ENCODE measurements around the gene ZMAT1. TPM values are rescaled to one million over a fixed set of nuclear protein-coding genes. Genes with fewer than 3 reads are reported as not detected.

Gene ZMAT1
- polyA plus RNA-seq, 3 donors: 0.56 to 10.5 (median 0.65) TPM

GRCh38 chrX:101958139-101958538 is 26.3 kb upstream of the ZMAT1 start:
- Mint-ChIP-seq H3K36me3 (no peaks in the 10 kb centered on the region), H3K4me1 (no peaks in the 10 kb centered on the region), H3K9me3 (peaks cover 1 to 7% (median 5%) of the 10 kb centered on the region in 7 donors), H3K27ac (no peak overlapping the region), H3K27me3 (ENCODE audit: low read depth in 3 of 3) (peaks cover 0 to 2% (median 0%) of the 10 kb centered on the region in 3 donors), H3K4me3 (no peak overlapping the region)
- WGBS (ENCODE audit: insufficient coverage): no CpG with 5 or more reads among the region's 1 CpG
- intact Hi-C loops (cut with micrococcal nuclease): no loop called here
- no peak overlapping the region for H3K4me3 ChIP-seq (replicated peaks in 1 of 3; ENCODE audit: low read depth in 2 of 3, low read length in 3 of 3)
- no peaks in the 10 kb centered on the region for H3K9me3 ChIP-seq (replicated peaks in 1 of 2; ENCODE audit: control insufficient read depth in 1 of 2, insufficient read depth in 1 of 2, low read length in 2 of 2)
- H3K36me3 ChIP-seq (replicated peaks in 1 of 2; ENCODE audit: control insufficient read depth in 1 of 2, insufficient read depth in 2 of 2, low read length in 2 of 2): no peaks in the 10 kb centered on the region
- no peaks in the 10 kb centered on the region for H3K79me2 ChIP-seq (ENCODE audit: insufficient read depth, low read length)
- no peaks in the 10 kb centered on the region for H3K27me3 ChIP-seq (ENCODE audit: control insufficient read depth in 2 of 2, insufficient read depth in 2 of 2, low read length in 2 of 2)
- H3K4me2 ChIP-seq (replicated peaks; ENCODE audit: extremely low read depth, low read length, poor library complexity, severe bottlenecking): no peak overlapping the region
- no peak for TF ChIP-seq CTCF (IDR thresholded peaks at IDR 0.05)
- no peaks in the 10 kb centered on the region for H4K20me1 ChIP-seq (ENCODE audit: insufficient read depth, low read length)
- H3K27ac ChIP-seq (ENCODE audit: low read depth in 1 of 2, low read length in 2 of 2): no peak overlapping the region
- no peak overlapping the region for H3K9ac ChIP-seq (ENCODE audit: insufficient read depth, low read length, poor library complexity, severe bottlenecking)
- no peak overlapping the region for H2AFZ ChIP-seq (ENCODE audit: insufficient read depth, low read depth, low read length, poor library complexity, severe bottlenecking)
- DNase-seq: no peak
- H3K4me1 ChIP-seq (ENCODE audit: control insufficient read depth in 1 of 2, insufficient read depth in 2 of 2, low read length in 2 of 2): no peaks in the 10 kb centered on the region

DNA sequence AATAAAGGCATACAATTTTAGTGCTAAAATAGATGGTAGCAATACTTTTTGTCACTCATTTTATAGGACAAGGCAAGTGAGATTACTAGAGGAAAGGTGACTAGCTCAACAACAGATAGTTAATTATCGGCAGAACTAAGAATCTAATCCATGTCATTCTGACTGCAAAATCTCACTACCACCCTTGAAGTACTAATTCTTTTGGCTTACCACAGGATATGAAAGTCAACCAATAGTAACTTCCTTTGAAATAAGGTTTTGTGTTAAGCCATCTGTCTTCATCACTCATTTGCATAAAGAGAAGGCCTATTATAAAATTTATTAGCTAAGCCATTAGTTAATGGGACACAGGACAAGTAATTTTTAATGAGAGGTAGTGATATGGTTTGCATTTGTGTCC is 25.3 kb upstream of the ZMAT1 start:
- Mint-ChIP-seq H3K36me3 (no peaks in the 10 kb centered on the region), H3K27me3 (ENCODE audit: low read depth in 3 of 3) (peaks cover 0 to 2% (median 0%) of the 10 kb centered on the region in 3 donors), H3K9me3 (peaks cover 3 to 11% (median 8%) of the 10 kb centered on the region in 7 donors), H3K4me3 (no peak overlapping the region), H3K4me1 (no peaks in the 10 kb centered on the region), H3K27ac (no peak overlapping the region)
- Histone ChIP-seq H3K27me3 (ENCODE audit: control insufficient read depth in 2 of 2, insufficient read depth in 2 of 2, low read length in 2 of 2) (no peaks in the 10 kb centered on the region), H3K9ac (ENCODE audit: insufficient read depth, low read length, poor library complexity, severe bottlenecking) (no peak overlapping the region), H3K4me2 (replicated peaks; ENCODE audit: extremely low read depth, low read length, poor library complexity, severe bottlenecking) (no peak overlapping the region), H3K9me3 (replicated peaks in 1 of 2; ENCODE audit: control insufficient read depth in 1 of 2, insufficient read depth in 1 of 2, low read length in 2 of 2) (no peaks in the 10 kb centered on the region), H3K79me2 (ENCODE audit: insufficient read depth, low read length) (no peaks in the 10 kb centered on the region), H3K4me3 (replicated peaks in 1 of 3; ENCODE audit: low read depth in 2 of 3, low read length in 3 of 3) (no peak overlapping the region), H2AFZ (ENCODE audit: insufficient read depth, low read depth, low read length, poor library complexity, severe bottlenecking) (no peak overlapping the region), H4K20me1 (ENCODE audit: insufficient read depth, low read length) (no peaks in the 10 kb centered on the region), H3K36me3 (replicated peaks in 1 of 2; ENCODE audit: control insufficient read depth in 1 of 2, insufficient read depth in 2 of 2, low read length in 2 of 2) (no peaks in the 10 kb centered on the region), H3K27ac (ENCODE audit: low read depth in 1 of 2, low read length in 2 of 2) (no peak overlapping the region), H3K4me1 (ENCODE audit: control insufficient read depth in 1 of 2, insufficient read depth in 2 of 2, low read length in 2 of 2) (no peaks in the 10 kb centered on the region)
- no peak for TF ChIP-seq CTCF (IDR thresholded peaks at IDR 0.05)
- intact Hi-C loops (cut with micrococcal nuclease): no loop called here
- DNase-seq: no peak
- WGBS (ENCODE audit: insufficient coverage): no CpG with 5 or more reads among the region's 1 CpG

All from CD14-positive monocyte (primary cell).